WTC11 (cell line): ENCODE measurements around the gene PWP1. TPM values are rescaled to one million over a fixed set of nuclear protein-coding genes. Genes with fewer than 3 reads are reported as not detected.
A peak's percentile ranks its signal among the peaks of the same experiment; 100 is the strongest.

Source experiments
- ATAC-seq: fragments of 200-7000 bp; cut with Tn5 transposase; 2 replicates; pipeline ENCODE4 v1.10.0; 2021; ENCODE audit warnings: mild to moderate bottlenecking, moderate library complexity
- CTCF ChIA-PET: fragments of 300-600 bp; sonication (Branson Sonifier 250); formaldehyde crosslinking; loops from one replicate; lab custom pipeline; 2021; ENCODE audit warnings: antibody characterized with exemption; lab: Charles Lee
- POLR2A ChIA-PET: fragments of 350-600 bp; sonication (Branson Sonifier 250); formaldehyde crosslinking; loops from one replicate; lab custom pipeline; 2021; ENCODE audit warnings: antibody characterized with exemption; lab: Charles Lee
- DNase-seq: peaks from one replicate; pipeline ENCODE4 v3.0.0; 2021; ENCODE audit warnings: low spot score
- H3K27ac Mint-ChIP-seq: 2 replicates; pipeline ENCODE4 v1.8.0; 2021; ENCODE audit warnings: mixed read lengths
- H3K27me3 Mint-ChIP-seq: 2 replicates; pipeline ENCODE4 v1.8.0; 2021; ENCODE audit warnings: low read depth, mild to moderate bottlenecking, moderate library complexity, mixed read lengths
- H3K36me3 Mint-ChIP-seq: 2 replicates; pipeline ENCODE4 v1.8.0; 2021; ENCODE audit warnings: mixed read lengths
- H3K4me1 Mint-ChIP-seq: 2 replicates; pipeline ENCODE4 v1.8.0; 2022; ENCODE audit warnings: mixed read lengths
- H3K4me3 Mint-ChIP-seq: 2 replicates; pipeline ENCODE4 v1.8.0; 2021; ENCODE audit warnings: mild to moderate bottlenecking, moderate library complexity, mixed read lengths
- H3K9me3 Mint-ChIP-seq: 2 replicates; pipeline ENCODE4 v1.8.0; 2021; ENCODE audit warnings: mixed read lengths
- CTCF ChIP-seq: fragments of 200-600 bp; IDR thresholded peaks from 2 replicates; pipeline ENCODE4 v1.8.0; 2022; ENCODE audit warnings: antibody characterized with exemption
- FOXP1 ChIP-seq: sonication (generic); formaldehyde crosslinking; IDR thresholded peaks from 2 replicates; pipeline ENCODE4 v1.8.0; 2022; ENCODE audit warnings: missing genetic modification reagents, mild to moderate bottlenecking, moderate library complexity, borderline replicate concordance
- FOXP4 ChIP-seq: sonication (generic); formaldehyde crosslinking; IDR thresholded peaks from 2 replicates; pipeline ENCODE4 v1.8.0; 2022; ENCODE audit warnings: mild to moderate bottlenecking, missing genetic modification reagents
- GABPB1 ChIP-seq: sonication (generic); formaldehyde crosslinking; IDR thresholded peaks from 2 replicates; pipeline ENCODE4 v1.8.1; 2023; ENCODE audit warnings: mild to moderate bottlenecking, missing genetic modification reagents
- GRHL2 ChIP-seq: fragments of 250-450 bp; sonication (Bioruptor Pico); IDR thresholded peaks from 2 replicates; pipeline ENCODE4 v1.8.0; 2022; ENCODE audit warnings: mild to moderate bottlenecking, moderate library complexity; ENCODE audit not compliant: insufficient replicate concordance, severe bottlenecking
- HMGA2 ChIP-seq: fragments of 250-450 bp; sonication (Bioruptor Pico); IDR thresholded peaks from 2 replicates; pipeline ENCODE4 v1.4.0; 2021; ENCODE audit warnings: mild to moderate bottlenecking, moderate library complexity
- JAZF1 ChIP-seq: fragments of 250-450 bp; sonication (Bioruptor Pico); IDR thresholded peaks from 2 replicates; pipeline ENCODE4 v1.9.0; 2021; ENCODE audit warnings: moderate library complexity, mild to moderate bottlenecking, inconsistent platforms
- NFE2L1 ChIP-seq: sonication (generic); formaldehyde crosslinking; IDR thresholded peaks from 2 replicates; pipeline ENCODE4 v1.8.1; 2023; ENCODE audit warnings: missing genetic modification reagents
- PRDM15 ChIP-seq: sonication (generic); formaldehyde crosslinking; IDR thresholded peaks from 2 replicates; pipeline ENCODE4 v1.8.0; 2022; ENCODE audit warnings: missing genetic modification reagents
- SP1 ChIP-seq: sonication (generic); formaldehyde crosslinking; conservative IDR thresholded peaks from 2 replicates; pipeline ENCODE4 v1.8.1; 2022; ENCODE audit warnings: missing genetic modification reagents
- ZNF121 ChIP-seq: sonication (generic); formaldehyde crosslinking; IDR thresholded peaks from 2 replicates; pipeline ENCODE4 v1.8.0; 2023; ENCODE audit warnings: missing genetic modification reagents
- ZNF138 ChIP-seq: sonication (generic); formaldehyde crosslinking; conservative IDR thresholded peaks from 2 replicates; pipeline ENCODE4 v1.8.1; 2022; ENCODE audit warnings: mild to moderate bottlenecking, moderate library complexity, missing genetic modification reagents
- ZNF512 ChIP-seq: sonication (generic); formaldehyde crosslinking; IDR thresholded peaks from 2 replicates; pipeline ENCODE4 v1.8.1; 2022; ENCODE audit warnings: missing genetic modification reagents, borderline replicate concordance
- total RNA-seq: library from RNA; stranded (reverse); gene quantifications from 3 replicates; pipeline ENCODE4 v1.2.3, GENCODE V29; 2021

PWP1 gene
- total RNA-seq, 1 experiment from 2014 or later = 54.2 TPM

GRCh38 chr12:107669946-107670345 lies 15.7 kb upstream of the PWP1 start (continued):
- TF ChIP-seq ZNF512 = no peak

GRCh38 chr12:107670999-107671643 lies 14.5 kb upstream of the PWP1 start:
- POLR2A ChIA-PET = no interaction called here
- Mint-ChIP-seq H3K27me3 (0 out of 2 replicates have a peak, but pooled peaks cover 3% of the 10 kb centered on the region), H3K4me1 (peaks cover 14% of the 10 kb centered on the region), H3K9me3 (no peaks in the 10 kb centered on the region), H3K4me3 (no peak overlapping the region), H3K36me3 (no peaks in the 10 kb centered on the region), H3K27ac (no peak overlapping the region)
- ATAC-seq = peak; percentile 90
- peak; percentile 59; the same call in 1 of the 2 replicates for TF ChIP-seq FOXP4
- 0 out of 2 replicates have a peak, but pooled peaks have one; percentile 16 for TF ChIP-seq GABPB1 (CRISPR knock-in tag)
- no peak for TF ChIP-seq JAZF1 (CRISPR knock-in tag)
- 0 out of 2 replicates have a peak, but pooled peaks have one; percentile 24 for TF ChIP-seq FOXP1
- TF ChIP-seq CTCF = peak; percentile 80
- CTCF ChIA-PET = interaction anchor here (0.5 to 2.2 kb wide), 50 partner anchors 9 to 577 kb away, joined by 3 to 42 read pairs (median 4); partner anchors contain the start of genes CRY1 and PWP1
- peak; percentile 72 for DNase-seq

GRCh38 chr12:107677671-107678070 lies 7.9 kb upstream of the PWP1 start:
- H3K27ac Mint-ChIP-seq = no peak overlapping the region
- TF ChIP-seq HMGA2 (CRISPR knock-in tag) (no peak), PRDM15 (CRISPR knock-in tag) (no peak), SP1 (CRISPR knock-in tag) (no peak), NFE2L1 (no peak), ZNF138 (CRISPR knock-in tag) (no peak), ZNF121 (CRISPR knock-in tag) (no peak), GRHL2 (no peak)
- no peaks in the 10 kb centered on the region for H3K36me3 Mint-ChIP-seq
- peaks cover 24% of the 10 kb centered on the region for H3K27me3 Mint-ChIP-seq
- ChIA-PET CTCF (no interaction called here), POLR2A (no interaction called here)
- ATAC-seq = no peak
- no peak for DNase-seq
- no peaks in the 10 kb centered on the region for H3K4me1 Mint-ChIP-seq
- H3K9me3 Mint-ChIP-seq = no peaks in the 10 kb centered on the region
- H3K4me3 Mint-ChIP-seq = no peak overlapping the region
